Jurkat, Clone E6-1 (cell line): ENCODE measurements around the gene TYK2.
"Not testable (repeated sequence)": the region's sequence is repeated elsewhere in the genome, so short reads cannot be mapped to it uniquely, and the experiment has no call there.

Experiments
- DNase-seq: peaks from one replicate; pipeline ENCODE4 v3.0.0-alpha.2; 2011; ENCODE audit warnings: low read depth, low spot score
- H3K4me3 ChIP-seq: 2 replicates; pipeline ENCODE4 v1.5.1; 2011; ENCODE audit warnings: mild to moderate bottlenecking, low read length, control low read depth, moderate library complexity

Gene TYK2

DNA sequence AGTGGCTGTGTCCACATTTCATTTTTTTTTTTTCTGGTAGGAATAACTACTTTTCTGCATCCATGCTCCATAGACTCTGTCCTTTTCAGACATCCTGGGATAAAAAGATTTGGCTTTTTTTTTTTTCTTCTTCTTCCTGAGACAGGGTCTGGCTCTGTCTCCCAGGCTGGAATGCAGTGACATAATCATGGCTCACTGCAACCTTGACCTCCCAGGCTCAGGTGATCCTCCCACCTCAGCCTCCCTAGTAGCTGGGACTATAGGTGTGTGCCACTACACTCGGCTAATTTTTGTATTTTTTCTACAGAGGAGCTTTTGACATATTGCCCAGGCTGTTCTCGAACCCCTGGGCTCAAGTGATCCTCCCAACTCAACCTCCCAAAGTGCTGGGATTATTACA is 36.9 kb downstream of the TYK2 start:
- DNase-seq: no peak
- H3K4me3 ChIP-seq: no peak overlapping the region

DNA sequence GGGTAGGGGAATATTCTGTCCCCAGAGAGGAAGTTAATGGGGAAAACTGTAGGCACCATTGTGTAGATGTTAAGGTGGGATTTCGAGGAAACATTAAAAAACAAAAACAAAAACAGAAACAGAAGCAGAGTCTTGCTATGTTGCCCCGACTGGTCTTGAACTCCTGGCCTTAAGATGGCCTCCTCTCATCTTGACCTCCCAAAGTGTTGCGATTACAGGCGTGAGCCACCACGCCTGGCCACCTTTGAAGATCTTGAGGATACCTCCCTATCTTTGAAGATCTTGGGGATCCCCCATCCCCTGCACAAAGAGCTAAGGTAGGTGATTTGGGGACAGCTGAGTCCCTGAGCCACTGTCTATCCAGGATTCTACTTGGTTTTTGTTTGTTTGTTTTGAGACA is 40.4 kb downstream of the TYK2 start:
- peak overlapping the region; percentile 81 for H3K4me3 ChIP-seq
- no peak for DNase-seq

DNA sequence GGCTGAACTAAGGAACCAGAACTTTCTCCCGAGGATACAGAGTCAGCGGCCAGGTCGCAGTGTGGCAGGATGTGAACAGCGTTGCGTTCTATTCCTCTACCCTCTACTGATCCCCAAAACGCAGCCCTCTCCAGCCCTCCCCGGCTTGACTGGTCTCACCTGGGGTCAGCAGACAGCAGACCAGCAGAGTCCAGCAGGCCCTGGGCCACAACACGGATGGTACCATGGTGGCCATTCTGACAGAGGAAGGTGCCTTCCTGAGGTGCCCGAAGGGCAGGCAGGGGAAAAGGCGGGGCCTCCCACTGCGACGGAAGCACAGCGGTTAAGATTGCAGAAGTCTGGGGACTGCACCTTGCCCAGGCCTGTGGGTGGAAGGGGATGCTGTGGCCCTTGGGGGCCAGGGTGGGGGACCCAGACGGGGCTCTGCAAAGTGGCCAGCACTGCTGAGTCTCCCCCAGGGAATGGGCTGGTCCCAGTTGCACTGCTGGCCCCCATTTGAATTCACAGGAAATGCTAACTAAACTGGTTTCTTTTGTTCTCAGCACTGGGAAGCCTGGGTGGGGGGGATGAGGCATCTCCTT is 40.9 kb downstream of the TYK2 start, which contains the start of gene ICAM3:
TSS of gene ICAM3 (minus strand) at position 245 of the 581 bp plus-strand sequence. CDS start at position 235, 10 bp downstream.
- peak; percentile 64 for DNase-seq
- peak within 1 kb of the TSS; percentile 81 for H3K4me3 ChIP-seq

DNA sequence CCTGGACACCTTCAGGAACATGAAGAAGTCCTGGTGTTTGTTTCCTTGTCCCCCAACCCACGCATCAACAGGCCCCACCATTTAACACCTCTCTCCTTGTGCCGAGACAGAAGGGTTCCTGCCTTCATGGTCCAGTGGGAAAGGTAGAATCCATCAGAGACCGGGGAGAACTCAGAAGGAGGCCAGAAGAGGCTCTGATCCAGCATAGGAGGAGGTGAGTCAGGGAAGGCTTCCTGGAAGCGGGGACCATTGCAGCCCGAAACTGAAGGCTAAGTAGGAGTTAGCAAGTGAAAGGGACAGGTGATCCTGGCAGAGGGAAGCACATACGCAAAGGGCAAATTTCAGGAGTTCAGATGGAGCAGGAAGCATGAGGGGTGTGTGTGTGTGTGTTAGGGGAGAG is 41.4 kb downstream of the TYK2 start:
- H3K4me3 ChIP-seq: peak overlapping the region; percentile 81
- no peak for DNase-seq

DNA sequence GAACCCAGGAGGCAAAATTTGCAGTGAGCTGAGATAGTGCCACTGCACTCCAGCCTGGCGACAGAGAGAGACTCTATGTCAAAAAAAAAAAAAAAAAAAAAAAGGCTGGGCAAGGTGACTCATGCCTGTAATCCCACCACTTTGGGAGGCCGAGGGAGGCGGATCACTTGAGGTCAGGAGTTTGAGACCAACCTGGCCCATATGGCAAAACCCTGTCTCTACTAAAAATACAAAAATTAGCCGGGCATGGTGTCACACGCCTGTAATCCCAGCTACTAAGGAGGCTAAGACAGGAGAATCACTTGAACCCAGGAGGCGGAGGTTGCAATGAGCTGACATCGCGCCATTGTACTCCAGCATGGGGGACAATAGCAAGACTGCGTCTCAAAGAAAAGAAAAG is 43.6 kb downstream of the TYK2 start:
- not testable (repeated sequence) for DNase-seq

DNA sequence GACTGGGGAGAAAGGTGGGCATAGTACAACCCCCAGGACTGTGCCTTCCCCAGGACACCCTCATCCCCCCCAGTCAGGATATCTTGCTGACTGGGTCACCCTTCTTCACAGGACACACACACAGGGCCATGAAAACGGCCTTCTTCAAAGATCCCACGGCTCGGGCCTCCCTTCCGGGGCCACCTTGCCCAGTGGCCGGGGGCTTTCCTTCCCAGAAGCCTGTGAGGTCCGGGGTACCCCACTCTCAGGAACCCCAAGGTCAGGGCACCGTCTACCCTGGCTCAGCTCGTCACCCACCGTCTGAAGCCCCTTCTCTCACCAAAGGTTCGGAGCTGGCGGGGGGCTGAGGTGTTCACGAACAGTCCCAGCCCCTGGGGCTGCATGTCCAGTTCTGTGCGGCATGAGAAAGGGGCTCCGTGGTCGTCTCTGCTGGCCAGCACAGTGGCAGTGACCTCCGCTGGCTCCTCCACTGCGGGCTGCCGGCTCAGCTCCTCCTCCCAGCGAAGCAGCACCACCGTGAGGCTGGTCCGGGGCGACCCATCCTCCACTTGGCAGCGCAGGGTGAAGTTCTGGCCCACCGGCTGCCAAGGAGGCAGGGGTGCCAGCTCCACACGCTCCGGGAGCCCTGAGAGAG is 44.9 kb downstream of the TYK2 start:
- DNase-seq: no peak
- H3K4me3 ChIP-seq: no peak overlapping the region

More for the DNA sequence above, 43.6 kb downstream of the TYK2 start:
- not testable (repeated sequence) for H3K4me3 ChIP-seq

DNA sequence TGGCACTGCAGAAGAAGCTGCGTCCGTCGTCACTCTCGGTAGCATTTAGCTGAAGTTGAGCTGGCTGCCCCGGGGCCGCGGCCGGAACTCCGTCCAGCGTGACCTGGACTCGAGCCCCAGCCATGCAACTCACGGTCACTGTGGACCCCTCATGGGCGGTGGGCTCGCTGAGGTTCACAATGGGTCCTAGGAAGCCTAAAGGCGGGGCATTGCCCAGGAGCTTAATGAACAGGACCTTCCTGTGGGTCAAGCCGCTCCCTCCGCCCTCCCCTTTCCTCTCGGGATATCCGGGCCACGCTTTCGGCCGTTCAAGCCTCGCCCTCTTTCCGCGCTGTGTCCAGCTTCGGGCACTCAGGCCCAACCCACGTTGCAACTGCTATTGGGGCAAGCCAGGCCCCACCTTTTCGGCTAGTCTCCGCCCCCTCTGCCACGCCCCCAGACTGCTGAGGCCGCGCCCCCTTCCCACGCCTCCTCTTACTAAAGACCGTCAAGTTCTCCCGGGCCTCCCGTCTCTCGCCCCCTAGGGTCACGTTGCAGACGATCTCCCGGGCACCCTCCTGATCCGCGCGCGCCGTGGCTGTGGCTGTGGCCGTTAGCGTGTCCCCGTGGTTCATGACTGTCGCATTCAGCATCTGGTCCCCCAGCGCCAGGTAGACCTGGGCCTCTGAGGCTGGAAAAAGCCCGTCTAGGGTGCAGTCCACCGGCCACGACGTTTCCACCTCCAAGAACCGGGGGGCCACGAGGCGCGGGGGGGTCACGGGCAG is 45.6 kb downstream of the TYK2 start:
- H3K4me3 ChIP-seq: no peak overlapping the region
- DNase-seq: peak; percentile 34

DNA sequence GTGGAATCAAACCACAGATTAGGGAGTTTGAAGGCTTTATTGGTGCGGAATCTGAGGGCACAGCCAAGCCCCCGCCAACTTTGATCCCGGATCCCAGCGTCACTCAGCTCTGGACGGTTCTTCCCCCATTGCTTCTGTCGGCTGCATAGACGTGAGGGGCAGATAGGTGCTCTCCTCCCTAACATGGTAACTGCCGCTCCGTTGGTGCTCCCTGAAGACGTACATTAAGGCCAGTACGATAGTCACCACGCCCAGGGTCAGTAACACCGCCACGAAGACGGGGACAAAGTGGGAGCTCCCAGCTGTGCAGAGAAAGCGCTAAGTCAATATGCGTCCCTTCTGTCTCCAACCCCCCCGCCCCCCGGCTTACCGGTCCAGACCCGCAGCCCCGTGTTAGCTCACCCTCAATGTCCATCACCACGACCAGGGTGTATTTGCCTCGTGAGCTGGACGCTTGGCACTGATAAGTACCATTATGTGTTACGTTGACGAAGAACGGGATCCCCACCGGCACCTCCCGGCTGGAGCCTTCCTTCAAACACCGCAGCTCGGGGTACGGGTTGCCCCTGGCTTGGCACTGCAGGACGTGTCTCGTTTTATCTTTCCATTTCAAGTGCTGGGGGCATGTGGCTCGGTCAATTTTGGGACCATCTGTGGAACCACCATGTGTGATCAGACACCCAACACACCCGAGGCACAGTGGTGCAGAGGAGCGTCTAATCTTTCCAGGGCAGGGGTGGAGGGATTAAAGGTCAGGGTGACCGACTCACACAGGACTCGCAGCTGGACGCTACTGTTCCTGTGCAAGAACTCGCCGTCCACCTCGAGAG is 46.4 kb downstream of the TYK2 start:
- peak overlapping the region; percentile 91 for H3K4me3 ChIP-seq
- no peak for DNase-seq

DNA sequence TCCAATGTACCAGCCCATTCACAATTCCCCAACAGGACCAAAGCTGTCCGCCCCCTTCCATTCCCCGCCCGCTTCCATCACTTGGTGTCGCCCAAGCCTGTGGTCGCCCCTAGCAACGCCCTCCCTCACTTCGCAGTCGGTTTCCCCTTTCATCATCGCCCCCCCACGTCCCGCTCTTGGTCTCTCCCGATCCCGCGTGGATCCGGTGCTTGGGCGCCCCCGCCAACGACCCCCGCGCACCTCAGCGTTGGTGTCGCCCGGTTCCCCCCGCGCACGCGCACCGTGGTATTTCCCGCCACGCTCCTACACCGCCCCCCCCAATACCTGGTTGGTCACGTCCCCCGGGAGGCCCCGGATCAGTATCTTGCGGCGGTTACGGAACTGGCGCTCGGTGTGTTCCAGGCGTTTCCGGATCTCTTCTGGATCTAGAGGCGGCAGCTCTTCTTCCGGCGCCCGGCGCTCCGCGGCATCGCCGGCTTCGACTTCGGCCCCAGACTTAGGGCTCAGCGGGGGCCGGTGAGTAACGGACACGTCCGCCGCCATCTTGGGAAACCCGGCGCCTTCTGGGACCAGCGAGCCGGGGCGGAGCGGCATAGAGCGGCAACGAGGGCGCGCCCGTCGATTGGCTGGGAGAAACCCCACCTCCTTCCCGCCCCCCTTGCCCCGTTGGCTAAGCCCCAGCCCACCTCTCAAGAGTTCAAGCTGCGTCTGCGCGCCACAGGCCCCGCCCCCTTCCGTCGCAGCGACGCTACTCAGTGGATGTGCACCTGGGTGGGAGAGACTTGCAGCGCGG is 47.2 kb downstream of the TYK2 start, which contains the start of gene RAVER1:
TSS of gene RAVER1 (minus strand) at position 565 of the 793 bp plus-strand sequence. CDS start at position 543, 22 bp downstream.
- peak; percentile 97 for DNase-seq
- H3K4me3 ChIP-seq: peak within 1 kb of the TSS; percentile 91

DNA sequence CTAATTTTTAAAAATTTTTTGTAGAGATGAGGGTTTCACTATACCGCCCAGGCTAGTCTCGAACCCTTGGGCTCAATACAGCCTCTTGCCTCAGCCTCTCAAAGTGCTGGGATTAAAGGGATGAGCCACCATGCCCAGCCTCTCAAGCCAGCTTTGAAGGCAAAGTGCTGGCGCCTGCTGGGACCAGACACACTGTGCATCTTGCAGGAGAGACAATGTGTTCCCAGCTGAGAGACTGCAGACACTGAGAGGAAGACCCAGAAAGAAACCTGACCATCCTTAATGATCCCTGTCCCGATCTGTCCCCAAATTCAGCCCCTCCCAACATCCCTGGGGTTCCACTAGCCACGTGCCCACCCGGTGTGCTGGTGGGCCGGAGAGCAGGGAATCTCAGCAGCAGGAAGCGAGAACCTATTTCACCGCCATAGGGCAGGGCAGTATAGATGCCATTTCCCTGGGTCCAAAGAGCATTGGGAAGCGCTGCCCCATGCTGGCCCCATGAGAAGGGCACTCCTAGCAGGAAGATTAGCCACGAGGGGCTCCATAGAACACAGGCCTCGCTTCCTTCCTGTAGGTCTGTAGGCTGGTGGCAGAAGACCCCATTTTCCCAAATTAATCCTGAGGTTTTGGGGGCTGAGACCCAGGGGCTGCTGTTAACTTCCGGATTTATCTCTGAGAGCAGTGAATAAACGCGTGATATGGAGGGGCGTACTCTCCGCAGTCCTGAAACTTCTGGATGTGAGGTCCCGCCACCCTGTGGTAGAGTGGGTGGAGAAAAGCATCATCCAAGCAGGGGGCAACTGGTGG is 48.0 kb downstream of the TYK2 start:
- DNase-seq: no peak
- peak overlapping the region; percentile 91 for H3K4me3 ChIP-seq

DNA sequence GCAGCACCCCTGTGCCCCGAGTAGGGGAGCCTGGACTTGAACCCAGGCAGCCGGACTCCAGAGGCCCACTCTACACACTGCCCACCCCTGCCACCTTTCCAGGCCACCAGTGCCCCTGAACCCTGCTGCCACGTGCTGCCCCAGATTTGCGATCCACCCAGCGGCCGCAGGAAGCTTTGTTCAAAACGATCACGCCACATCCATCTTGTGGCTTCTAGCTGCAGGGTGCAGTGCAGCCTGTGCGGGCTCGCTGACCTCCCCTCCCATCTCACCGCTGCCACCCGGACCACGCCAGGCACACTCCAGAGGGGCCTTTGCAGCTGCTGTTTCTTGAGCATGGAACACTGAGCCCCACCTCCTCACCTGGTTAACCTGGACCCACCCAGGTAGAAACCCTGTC is 50.8 kb downstream of the TYK2 start:
- H3K4me3 ChIP-seq: no peak overlapping the region
- no peak for DNase-seq

DNA sequence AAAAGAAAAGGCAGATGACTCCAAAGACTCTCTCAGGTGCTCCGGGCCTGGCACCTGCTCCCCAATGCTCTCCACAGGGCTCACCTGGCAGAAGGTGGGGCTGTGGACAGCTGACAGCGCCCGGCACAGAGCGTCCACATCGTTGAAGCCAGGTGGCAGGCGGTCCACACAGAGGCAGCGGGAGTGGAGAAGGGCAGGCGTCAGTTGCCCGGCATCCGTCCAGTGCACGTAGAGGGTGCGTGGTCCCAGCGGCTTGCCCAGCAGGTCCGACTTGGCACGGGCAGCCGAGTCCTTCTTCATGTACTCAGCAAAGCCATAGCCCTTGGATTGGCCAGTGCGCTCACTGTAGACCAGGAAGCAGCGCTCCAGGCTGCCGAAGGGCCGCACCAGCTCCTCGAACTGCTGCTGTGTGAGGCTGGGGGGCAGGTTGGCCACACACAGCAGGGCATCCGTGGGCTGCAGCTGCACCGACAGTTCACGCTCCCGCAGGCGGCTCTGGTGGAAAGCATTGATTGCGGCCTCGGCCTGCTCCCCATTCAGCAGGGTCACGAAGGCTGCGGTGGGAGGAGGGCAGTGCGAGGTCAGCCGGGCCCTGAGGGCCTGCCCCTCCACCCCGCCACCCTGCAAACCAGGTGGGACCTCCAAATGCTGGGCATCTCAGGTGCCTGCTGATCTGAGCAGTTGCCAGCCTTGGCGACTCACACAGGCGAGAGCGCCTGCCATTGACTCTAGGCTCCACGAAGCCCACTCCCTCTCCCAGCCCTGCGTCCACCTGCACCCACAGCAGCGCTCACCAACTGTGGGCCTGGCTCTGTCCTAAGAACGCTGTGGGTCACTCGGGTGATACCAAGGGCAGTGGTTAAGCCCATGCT is 51.6 kb downstream of the TYK2 start:
- H3K4me3 ChIP-seq: no peak overlapping the region
- no peak for DNase-seq

DNA sequence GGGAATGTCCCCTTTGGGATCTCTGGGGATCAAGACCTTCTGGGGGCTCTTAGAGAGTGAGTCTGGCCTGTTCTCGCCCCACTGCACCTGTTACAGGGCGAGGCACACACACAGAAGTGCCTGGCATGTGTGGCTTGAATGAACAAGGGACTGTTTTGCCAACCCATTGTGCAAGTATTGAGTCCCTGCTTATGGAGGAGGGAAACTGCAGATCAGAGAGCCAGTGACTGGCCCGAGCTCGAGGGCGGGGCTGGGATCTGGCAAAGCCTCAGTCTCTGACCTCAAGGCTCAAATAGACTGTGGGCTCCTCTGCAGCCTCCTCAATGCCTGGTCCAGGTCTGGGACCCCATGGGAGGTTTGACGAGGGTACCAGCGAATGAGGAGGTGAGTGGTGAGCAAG is 52.6 kb downstream of the TYK2 start:
- H3K4me3 ChIP-seq: no peak overlapping the region
- DNase-seq: no peak

DNA sequence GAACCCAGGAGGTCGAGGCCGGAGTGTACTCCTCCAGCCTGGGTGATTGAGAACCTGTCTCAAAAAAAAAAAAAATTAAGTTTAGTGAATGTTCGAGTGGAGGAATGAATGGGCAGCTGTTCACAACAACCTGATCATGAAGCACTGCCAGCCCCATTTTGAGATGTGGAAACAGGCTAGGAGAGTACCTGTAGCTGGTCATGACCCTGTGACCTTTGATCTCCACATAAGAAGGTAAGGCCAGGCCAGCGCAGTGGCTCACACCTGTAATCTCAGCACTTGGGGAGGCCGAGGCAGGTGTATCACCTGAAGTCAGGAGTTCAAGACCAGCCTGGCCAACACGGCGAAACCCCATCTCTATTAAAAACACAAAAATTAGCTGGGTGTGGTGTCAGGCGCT is 54.6 kb downstream of the TYK2 start:
- H3K4me3 ChIP-seq: no peak overlapping the region
- no peak for DNase-seq

DNA sequence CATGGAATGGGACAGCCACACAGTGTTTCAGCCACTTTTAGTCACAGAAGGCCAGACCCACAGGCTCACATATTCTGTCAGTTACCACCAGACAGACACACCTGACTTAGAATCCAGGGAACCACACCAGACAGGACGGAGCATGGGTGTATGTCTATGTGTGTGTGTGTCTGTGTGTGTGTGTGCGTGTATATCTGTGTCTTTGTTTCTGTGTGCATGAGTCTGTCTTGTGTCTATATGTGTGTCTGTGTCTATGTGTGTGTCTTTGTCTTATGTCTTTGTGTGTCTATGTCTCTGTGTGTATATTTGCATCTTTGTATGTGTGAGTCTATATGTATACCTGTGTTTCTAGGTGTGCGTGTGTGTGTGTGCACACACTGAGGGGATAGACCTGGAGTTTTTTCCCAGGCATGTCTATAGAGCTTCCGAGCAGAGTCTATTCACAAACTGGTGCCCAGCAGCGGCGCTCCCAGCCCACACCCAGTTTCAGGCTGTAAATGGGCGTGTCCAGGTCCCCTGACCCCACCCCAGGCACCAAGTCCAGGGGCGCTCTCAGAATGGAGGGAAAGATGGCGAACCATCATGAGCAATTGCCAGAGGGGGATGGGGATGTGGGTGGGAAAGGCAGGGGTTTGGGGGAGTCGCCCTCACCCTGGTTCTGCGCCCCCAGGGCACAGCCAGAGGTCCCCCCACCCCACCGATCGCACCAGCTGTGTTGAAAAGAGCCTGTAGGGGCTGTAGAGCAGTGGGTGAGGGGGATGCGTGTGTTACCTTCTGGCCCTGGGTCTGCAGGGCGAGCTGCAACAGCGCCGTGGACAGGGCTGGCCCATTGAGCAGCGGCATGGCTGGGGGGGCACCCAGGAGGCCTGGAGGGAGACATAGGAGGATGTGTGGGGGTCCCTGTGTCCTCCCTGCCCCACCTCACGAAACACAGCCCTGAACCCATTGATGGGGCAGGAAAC is 58.2 kb downstream of the TYK2 start:
- no peak overlapping the region for H3K4me3 ChIP-seq
- no peak for DNase-seq

DNA sequence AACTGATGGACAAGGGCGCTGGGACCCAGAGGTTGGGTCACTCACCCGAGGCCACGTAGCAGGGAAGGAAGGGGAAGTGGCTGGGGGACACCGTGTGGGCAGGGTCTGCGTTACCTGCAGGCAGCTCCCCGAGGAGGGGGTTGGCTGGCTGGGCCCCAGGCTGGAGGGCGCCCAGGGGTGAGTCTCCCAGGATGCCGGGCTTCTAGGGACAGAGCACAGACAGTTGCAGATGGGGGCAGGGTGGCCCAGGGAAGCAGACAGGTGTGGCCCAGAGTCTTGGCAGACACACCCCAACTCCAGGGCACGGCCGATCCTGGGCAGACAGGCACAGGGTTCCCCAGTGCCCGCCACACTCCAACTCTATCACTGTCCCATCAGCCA is 59.0 kb downstream of the TYK2 start:
- no peak overlapping the region for H3K4me3 ChIP-seq
- DNase-seq: no peak
